Measurements from ENCODE around the gene ARPC5L. TPM values are rescaled to one million over a fixed set of nuclear protein-coding genes. Genes with fewer than 3 reads are reported as not detected.

ARPC5L gene
- total and polyA plus RNA-seq, 9 of the 15 experiments (the other 6 are each of a cell fraction or from before 2014, with no cell fraction given): 25.4 to 113 (median 63.8) TPM

- TF ChIP-seq RERE (CRISPR knock-in tag; IDR thresholded peaks at IDR 0.05; ENCODE audit: borderline replicate concordance): no peak
- no peak for TF ChIP-seq SLC30A9 (CRISPR knock-in tag; IDR thresholded peaks at IDR 0.05)
- no peak for TF ChIP-seq NUFIP1 (IDR thresholded peaks at IDR 0.05; ENCODE audit: partially characterized antibody)
- TF ChIP-seq MXI1 (IDR thresholded peaks at IDR 0.05; ENCODE audit: low read depth, low read length): peak; percentile 62
- no peak for TF ChIP-seq MECOM (CRISPR knock-in tag; IDR thresholded peaks at IDR 0.05)
- no peak for TF ChIP-seq MITF (IDR thresholded peaks at IDR 0.05)
- TF ChIP-seq XRCC3 (IDR thresholded peaks at IDR 0.05): no peak
- TF ChIP-seq NFE2 (IDR thresholded peaks at IDR 0.05; ENCODE audit: low read depth): peak; percentile 89
- TF ChIP-seq RBBP5 (IDR thresholded peaks at IDR 0.05; ENCODE audit: borderline replicate concordance, insufficient read depth, low read length, poor library complexity, severe bottlenecking): no peak
- TF ChIP-seq CBX8 (IDR thresholded peaks at IDR 0.05; ENCODE audit: borderline replicate concordance, extremely low read depth, low read depth, low read length, poor library complexity, severe bottlenecking): no peak
- no peak for TF ChIP-seq SPI1 (IDR thresholded peaks at IDR 0.05; ENCODE audit: borderline replicate concordance, low read depth, low read length)
- peak; percentile 71 for TF ChIP-seq SMAD4 (CRISPR knock-in tag; conservative IDR thresholded peaks at IDR 0.05)
- peak; percentile 98 for TF ChIP-seq MAFG (tag; conservative IDR thresholded peaks at IDR 0.05)
- TF ChIP-seq OTX1 (CRISPR knock-in tag; IDR thresholded peaks at IDR 0.05): no peak
- TF ChIP-seq ZNF174 (CRISPR knock-in tag; IDR thresholded peaks at IDR 0.05): no peak
- TF ChIP-seq CBX5 (IDR thresholded peaks at IDR 0.05; ENCODE audit: borderline replicate concordance, low read depth): no peak
- TF ChIP-seq NELFE (IDR thresholded peaks at IDR 0.05; ENCODE audit: insufficient read depth, insufficient read length): no peak
- no peak for TF ChIP-seq BCOR (IDR thresholded peaks at IDR 0.05)
- no peak for TF ChIP-seq CAMTA2 (CRISPR knock-in tag; conservative IDR thresholded peaks at IDR 0.05)
- TF ChIP-seq CGGBP1 (CRISPR knock-in tag; IDR thresholded peaks at IDR 0.05): no peak
- TF ChIP-seq U2AF2 (optimal IDR thresholded peaks at IDR 0.05; ENCODE audit: low read depth, low read length): no peak
- TF ChIP-seq ZNF551 (CRISPR knock-in tag; IDR thresholded peaks at IDR 0.05): no peak
- TF ChIP-seq HNRNPLL (IDR thresholded peaks at IDR 0.05; ENCODE audit: low read depth, low read length, poor library complexity, severe bottlenecking): no peak
- TF ChIP-seq POLR2AphosphoS5 (IDR thresholded peaks at IDR 0.05; ENCODE audit: control insufficient read depth, insufficient read depth, low read depth, low read length): peak; percentile 52; the same call in 1 of the 2 replicates
- no peak for TF ChIP-seq ZNF121 (CRISPR knock-in tag; conservative IDR thresholded peaks at IDR 0.05)
Measured at GRCh38 chr9:124899845-124900244, 37.9 kb downstream of the ARPC5L start (continued).
